Coronary artery (tissue), 2 donors: Measurements from ENCODE around the gene UMODL1.
"Not testable (repeated sequence)": the region's sequence is repeated elsewhere in the genome, so short reads cannot be mapped to it uniquely, and the experiment has no call there.

Source experiments
- DNase-seq: peaks from one replicate; pipeline ENCODE4 v3.0.0-alpha.2; 2017; ENCODE audit warnings: low spot score
- H3K27ac ChIP-seq, 2 donors: fragments of 200-600 bp; sonication (generic); one replicate each; pipeline ENCODE4 v1.5.1; 2016 to 2019
- H3K4me3 ChIP-seq: fragments of 200-600 bp; sonication (generic); 2 replicates; pipeline ENCODE4 v1.5.1; 2016; ENCODE audit warnings: mild to moderate bottlenecking, moderate library complexity
- CTCF ChIP-seq: fragments of 200-600 bp; sonication (generic); IDR thresholded peaks from one replicate; pipeline ENCODE4 v1.5.1; 2019; ENCODE audit warnings: antibody characterized with exemption

The UMODL1 gene

GRCh38 chr21:42073145-42074099 lies 2.3 kb downstream of the UMODL1 start:
- no peak for TF ChIP-seq CTCF
- DNase-seq, result no peak

GRCh38 chr21:42075686-42076471 lies 4.8 kb downstream of the UMODL1 start:
- H3K4me3 ChIP-seq, result no peak overlapping the region
- H3K27ac ChIP-seq, result no peak overlapping the region
- DNase-seq, result no peak
- no peak for TF ChIP-seq CTCF

More at GRCh38 chr21:42073145-42074099, 2.3 kb downstream of the UMODL1 start:
- no peak overlapping the region for H3K27ac ChIP-seq
- H3K4me3 ChIP-seq, result no peak overlapping the region

GRCh38 chr21:42077685-42078238 lies 6.6 kb downstream of the UMODL1 start:
- not testable (repeated sequence) for DNase-seq, H3K27ac ChIP-seq, H3K4me3 ChIP-seq

- not testable (repeated sequence) for H3K4me3 ChIP-seq, DNase-seq, H3K27ac ChIP-seq
These were observed 7.3 kb downstream of the UMODL1 start for GRCh38 chr21:42078247-42079007.

- no peak for DNase-seq
- no peak overlapping the region for H3K27ac ChIP-seq
- no peak for TF ChIP-seq CTCF
- no peak overlapping the region for H3K4me3 ChIP-seq
These were observed 8.2 kb downstream of the UMODL1 start for GRCh38 chr21:42079008-42079938.

GRCh38 chr21:42079939-42080787 lies 9.0 kb downstream of the UMODL1 start:
- no peak for TF ChIP-seq CTCF
- Histone ChIP-seq H3K27ac (no peak overlapping the region), H3K4me3 (no peak overlapping the region)
- DNase-seq, result no peak
